Measurements from ENCODE around the gene TJP1. TPM values are rescaled to one million over a fixed set of nuclear protein-coding genes. Genes with fewer than 3 reads are reported as not detected.
A peak's percentile ranks its signal among the peaks of the same experiment; 100 is the strongest.

Gene TJP1
- total RNA-seq, 1 experiment from 2014 or later = 159 TPM

DNA sequence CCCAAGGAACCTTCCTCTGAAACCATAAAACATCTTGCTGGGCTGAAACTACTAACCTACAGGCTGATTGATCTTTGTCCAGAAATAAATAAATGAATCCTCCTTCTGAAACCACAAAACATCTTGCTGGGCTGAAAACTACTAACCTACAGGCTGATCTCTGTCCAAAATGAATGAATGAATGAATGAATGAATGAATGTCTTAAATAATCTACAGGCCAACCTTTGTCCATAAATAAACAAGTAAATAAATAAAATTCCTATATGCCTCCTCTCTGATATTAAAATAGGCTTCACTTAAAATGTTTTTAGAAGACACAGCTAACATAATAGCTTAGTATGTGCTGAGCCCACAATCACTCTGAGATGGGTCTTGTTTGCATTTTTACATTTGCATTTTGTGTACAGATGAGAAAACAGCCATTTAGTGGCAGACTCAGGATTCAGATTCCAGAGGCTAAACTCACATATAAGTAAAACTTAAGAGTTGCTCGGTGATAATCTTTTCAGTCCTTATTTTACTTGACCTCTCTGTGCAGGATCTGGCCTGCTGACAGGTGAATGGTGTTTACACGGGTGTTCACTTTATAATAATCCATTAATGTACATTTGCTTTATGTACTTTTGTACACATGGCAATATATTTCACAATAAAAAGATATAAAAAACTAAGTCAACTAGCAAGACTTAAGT lies 10.4 kb downstream of the TJP1 start:
- Histone ChIP-seq H3K4me2 (peak overlapping the region; percentile 65), H4K20me1 (ENCODE audit: insufficient read depth) (peaks cover 39% of the 10 kb centered on the region), H2AFZ (no peak overlapping the region), H3K4me3 (no peak overlapping the region), H3K27me3 (ENCODE audit: insufficient read depth, low read depth) (no peaks in the 10 kb centered on the region), H3K9me3 (ENCODE audit: insufficient read depth, low read depth) (no peaks in the 10 kb centered on the region), H3K4me1 (replicated peaks; ENCODE audit: insufficient read depth) (peaks cover 58% of the 10 kb centered on the region), H3K36me3 (ENCODE audit: low read depth) (no peaks in the 10 kb centered on the region), H3F3A (ENCODE audit: insufficient read depth, low read depth) (peaks cover 24% of the 10 kb centered on the region), H3K9me2 (ENCODE audit: insufficient read depth) (no peaks in the 10 kb centered on the region), H3K27ac (peak overlapping the region; percentile 65), H3K79me2 (ENCODE audit: low read depth) (peaks cover 95% of the 10 kb centered on the region)
- BruUV-seq (replicated peaks) = no TSS peak
- intact Hi-C loops (cut with micrococcal nuclease; ENCODE audit: unreplicated experiment) = loop anchor here (2.0 kb wide), 1 partner anchor 113 kb away; no protein-coding TSS in a partner anchor
- POLR2A ChIA-PET (ENCODE audit: unreplicated experiment) = interaction anchor here (1.0 kb wide), 1 partner anchor 9 kb away, joined by 8 read pairs; no protein-coding TSS in a partner anchor
- DNase-seq = no peak
- TF ChIP-seq EZH2 (IDR thresholded peaks at IDR 0.05; ENCODE audit: low read depth) = no peak
- TF ChIP-seq, protein P1, sequence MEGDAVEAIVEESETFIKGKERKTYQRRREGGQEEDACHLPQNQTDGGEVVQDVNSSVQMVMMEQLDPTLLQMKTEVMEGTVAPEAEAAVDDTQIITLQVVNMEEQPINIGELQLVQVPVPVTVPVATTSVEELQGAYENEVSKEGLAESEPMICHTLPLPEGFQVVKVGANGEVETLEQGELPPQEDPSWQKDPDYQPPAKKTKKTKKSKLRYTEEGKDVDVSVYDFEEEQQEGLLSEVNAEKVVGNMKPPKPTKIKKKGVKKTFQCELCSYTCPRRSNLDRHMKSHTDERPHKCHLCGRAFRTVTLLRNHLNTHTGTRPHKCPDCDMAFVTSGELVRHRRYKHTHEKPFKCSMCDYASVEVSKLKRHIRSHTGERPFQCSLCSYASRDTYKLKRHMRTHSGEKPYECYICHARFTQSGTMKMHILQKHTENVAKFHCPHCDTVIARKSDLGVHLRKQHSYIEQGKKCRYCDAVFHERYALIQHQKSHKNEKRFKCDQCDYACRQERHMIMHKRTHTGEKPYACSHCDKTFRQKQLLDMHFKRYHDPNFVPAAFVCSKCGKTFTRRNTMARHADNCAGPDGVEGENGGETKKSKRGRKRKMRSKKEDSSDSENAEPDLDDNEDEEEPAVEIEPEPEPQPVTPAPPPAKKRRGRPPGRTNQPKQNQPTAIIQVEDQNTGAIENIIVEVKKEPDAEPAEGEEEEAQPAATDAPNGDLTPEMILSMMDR (conservative IDR thresholded peaks at IDR 0.05) = no peak
- CTCF ChIA-PET = no interaction called here

DNA sequence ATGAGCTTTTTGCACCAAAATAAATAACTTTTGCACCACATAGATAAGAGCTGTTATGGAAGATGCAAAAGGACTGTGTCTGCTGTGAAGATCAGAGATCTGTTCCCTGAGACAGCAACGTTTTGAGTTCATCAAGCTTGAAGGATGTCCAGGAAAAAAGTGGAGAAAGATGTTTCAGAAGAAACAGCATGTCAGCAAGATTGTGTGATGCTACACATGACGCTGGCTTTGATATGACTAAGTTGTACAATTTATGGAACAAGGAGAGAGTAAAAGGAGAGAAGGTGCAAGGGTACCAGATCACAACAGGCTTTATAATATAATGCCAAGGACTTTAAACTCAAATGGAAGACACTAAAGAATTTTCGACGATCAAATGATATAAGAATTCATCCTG lies 16.6 kb downstream of the TJP1 start:
- DNase-seq = no peak
- no TSS peak for BruUV-seq (replicated peaks)
- Histone ChIP-seq H3K79me2 (ENCODE audit: low read depth) (peaks cover 96% of the 10 kb centered on the region), H3K4me3 (no peak overlapping the region), H3K27me3 (ENCODE audit: insufficient read depth, low read depth) (no peaks in the 10 kb centered on the region), H4K20me1 (ENCODE audit: insufficient read depth) (peaks cover 51% of the 10 kb centered on the region), H3K27ac (no peak overlapping the region), H3K9me2 (ENCODE audit: insufficient read depth) (no peaks in the 10 kb centered on the region), H3K4me1 (replicated peaks; ENCODE audit: insufficient read depth) (0 out of 2 replicates have a peak, but pooled peaks cover 13% of the 10 kb centered on the region), H3F3A (ENCODE audit: insufficient read depth, low read depth) (0 out of 2 replicates have a peak, but pooled peaks cover 6% of the 10 kb centered on the region), H2AFZ (no peak overlapping the region), H3K9me3 (ENCODE audit: insufficient read depth, low read depth) (no peaks in the 10 kb centered on the region), H3K4me2 (no peak overlapping the region), H3K36me3 (ENCODE audit: low read depth) (no peaks in the 10 kb centered on the region; the same call in 1 of the 2 replicates)
- ChIA-PET CTCF (no interaction called here), POLR2A (ENCODE audit: unreplicated experiment) (no interaction called here)
- intact Hi-C loops (cut with micrococcal nuclease; ENCODE audit: unreplicated experiment) = no loop called here
- TF ChIP-seq, protein P1 (conservative IDR thresholded peaks at IDR 0.05) = no peak
- TF ChIP-seq EZH2 (IDR thresholded peaks at IDR 0.05; ENCODE audit: low read depth) = no peak

DNA sequence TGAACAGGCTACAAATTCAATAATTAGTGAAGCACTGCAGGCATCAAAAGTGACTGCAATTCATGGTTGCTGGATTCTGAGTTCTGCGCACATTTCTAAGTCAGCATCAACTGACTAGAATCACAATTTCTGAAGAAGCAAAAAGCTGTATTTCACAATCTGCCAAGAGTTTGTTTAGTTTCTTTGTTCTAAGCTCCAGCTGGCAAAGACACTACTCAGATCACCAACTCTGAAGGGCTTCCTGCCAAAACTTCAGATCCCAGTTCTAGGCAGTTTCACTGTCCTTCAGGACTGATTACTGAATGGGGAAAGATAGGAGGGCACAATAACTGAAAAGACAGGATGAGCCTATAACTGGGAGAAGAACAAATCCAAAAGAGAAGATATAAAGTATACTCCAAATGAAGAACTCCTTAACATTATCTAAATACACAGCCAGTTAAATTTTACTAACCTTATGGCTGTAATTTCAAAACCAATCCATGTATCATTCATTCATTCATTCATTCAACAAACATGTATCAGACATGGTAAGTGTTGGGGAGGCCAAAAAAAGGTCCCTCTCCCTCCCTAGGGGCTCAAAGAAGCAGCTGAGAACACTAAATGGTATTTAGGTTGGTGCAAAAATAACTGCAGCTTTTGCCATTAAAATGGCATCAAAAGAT lies 17.1 kb downstream of the TJP1 start:
- Histone ChIP-seq H3F3A (ENCODE audit: insufficient read depth, low read depth) (0 out of 2 replicates have a peak, but pooled peaks cover 6% of the 10 kb centered on the region), H3K4me1 (replicated peaks; ENCODE audit: insufficient read depth) (0 out of 2 replicates have a peak, but pooled peaks cover 10% of the 10 kb centered on the region), H3K4me3 (no peak overlapping the region), H3K9me3 (ENCODE audit: insufficient read depth, low read depth) (no peaks in the 10 kb centered on the region), H4K20me1 (ENCODE audit: insufficient read depth) (peaks cover 54% of the 10 kb centered on the region), H3K27ac (no peak overlapping the region), H3K4me2 (no peak overlapping the region), H3K27me3 (ENCODE audit: insufficient read depth, low read depth) (no peaks in the 10 kb centered on the region), H2AFZ (no peak overlapping the region), H3K9me2 (ENCODE audit: insufficient read depth) (no peaks in the 10 kb centered on the region), H3K36me3 (ENCODE audit: low read depth) (no peaks in the 10 kb centered on the region; the same call in 1 of the 2 replicates), H3K79me2 (ENCODE audit: low read depth) (peaks cover 93% of the 10 kb centered on the region)
- TF ChIP-seq EZH2 (IDR thresholded peaks at IDR 0.05; ENCODE audit: low read depth) = no peak
- TF ChIP-seq, protein P1 (conservative IDR thresholded peaks at IDR 0.05) = no peak
- no peak for DNase-seq
- BruUV-seq (replicated peaks) = no TSS peak
- ChIA-PET POLR2A (ENCODE audit: unreplicated experiment) (no interaction called here), CTCF (no interaction called here)
- intact Hi-C loops (cut with micrococcal nuclease; ENCODE audit: unreplicated experiment) = no loop called here

Measured in PC-9 (cell line).